Stimulated activated memory B cell treated with anti-CD40 and anti-IgM and Interleukin-4, amounts not matched to agents 10 μg/mL and 1 μg/mL and 100 μg/mL, for 72 hours (primary cell): Measurements from ENCODE around the gene HDLBP.
A peak's percentile ranks its signal among the peaks of the same experiment; 100 is the strongest.
"Not testable (repeated sequence)": the region's sequence is repeated elsewhere in the genome, so short reads cannot be mapped to it uniquely, and the experiment has no call there.

Experiments
- ATAC-seq: fragments of 150-1000 bp; cut with Tn5 transposase; 2 replicates; pipeline ENCODE4 v1.10.0; 2021
- H3K27ac Mint-ChIP-seq: one replicate; pipeline ENCODE4 v1.8.0; 2022; ENCODE audit warnings: mild to moderate bottlenecking, mixed read lengths
- H3K27me3 Mint-ChIP-seq: one replicate; pipeline ENCODE4 v1.8.0; 2022; ENCODE audit warnings: mixed read lengths
- H3K36me3 Mint-ChIP-seq: one replicate; pipeline ENCODE4 v1.8.0; 2022; ENCODE audit warnings: mixed read lengths
- H3K4me1 Mint-ChIP-seq: one replicate; pipeline ENCODE4 v1.8.0; 2022; ENCODE audit warnings: mixed read lengths
- H3K4me3 Mint-ChIP-seq: one replicate; pipeline ENCODE4 v1.8.0; 2022; ENCODE audit warnings: mild to moderate bottlenecking, moderate library complexity, mixed read lengths
- H3K9me3 Mint-ChIP-seq: one replicate; pipeline ENCODE4 v1.8.0; 2022; ENCODE audit warnings: mixed read lengths

The HDLBP gene

GRCh38 chr2:241200822-241201395 is 114.6 kb downstream of the HDLBP start:
- Mint-ChIP-seq H3K36me3 (no peaks in the 10 kb centered on the region), H3K4me1 (no peaks in the 10 kb centered on the region), H3K9me3 (no peaks in the 10 kb centered on the region), H3K27me3 (peaks cover 15% of the 10 kb centered on the region), H3K27ac (no peak overlapping the region), H3K4me3 (no peak overlapping the region)
- no peak for ATAC-seq

- ATAC-seq = no peak
- no peaks in the 10 kb centered on the region for H3K4me1 Mint-ChIP-seq
Observed at GRCh38 chr2:241199897-241200821, 115.3 kb downstream of the HDLBP start.

GRCh38 chr2:241199286-241199685 is 116.2 kb downstream of the HDLBP start:
- Mint-ChIP-seq H3K27me3 (peaks cover 6% of the 10 kb centered on the region), H3K4me1 (no peaks in the 10 kb centered on the region), H3K36me3 (no peaks in the 10 kb centered on the region), H3K4me3 (no peak overlapping the region), H3K27ac (no peak overlapping the region), H3K9me3 (no peaks in the 10 kb centered on the region)
- no peak for ATAC-seq

More at GRCh38 chr2:241199897-241200821, 115.3 kb downstream of the HDLBP start:
- Mint-ChIP-seq H3K27ac (no peak overlapping the region), H3K4me3 (no peak overlapping the region), H3K9me3 (no peaks in the 10 kb centered on the region), H3K27me3 (peaks cover 14% of the 10 kb centered on the region), H3K36me3 (no peaks in the 10 kb centered on the region)

- Mint-ChIP-seq H3K4me1 (no peaks in the 10 kb centered on the region), H3K27ac (no peak overlapping the region), H3K27me3 (peaks cover under 1% of the 10 kb centered on the region), H3K36me3 (no peaks in the 10 kb centered on the region), H3K4me3 (no peak overlapping the region), H3K9me3 (no peaks in the 10 kb centered on the region)
- ATAC-seq = no peak
Observed at GRCh38 chr2:241198381-241199279, 116.8 kb downstream of the HDLBP start.

GRCh38 chr2:241197947-241198346 is 117.5 kb downstream of the HDLBP start:
- Mint-ChIP-seq H3K36me3 (no peaks in the 10 kb centered on the region), H3K9me3 (no peaks in the 10 kb centered on the region), H3K4me1 (no peaks in the 10 kb centered on the region), H3K27me3 (no peaks in the 10 kb centered on the region), H3K4me3 (no peak overlapping the region), H3K27ac (no peak overlapping the region)
- no peak for ATAC-seq

GRCh38 chr2:241197246-241197645 is 118.2 kb downstream of the HDLBP start:
- not testable (repeated sequence) for H3K4me3 Mint-ChIP-seq, H3K27me3 Mint-ChIP-seq, H3K9me3 Mint-ChIP-seq, ATAC-seq, H3K36me3 Mint-ChIP-seq, H3K27ac Mint-ChIP-seq, H3K4me1 Mint-ChIP-seq

GRCh38 chr2:241195506-241196130 is 119.9 kb downstream of the HDLBP start:
- no peaks in the 10 kb centered on the region for H3K27me3 Mint-ChIP-seq
- H3K27ac Mint-ChIP-seq = no peak overlapping the region
- H3K36me3 Mint-ChIP-seq = no peaks in the 10 kb centered on the region
- no peak overlapping the region for H3K4me3 Mint-ChIP-seq
- ATAC-seq = peak; percentile 29
- H3K9me3 Mint-ChIP-seq = no peaks in the 10 kb centered on the region
- H3K4me1 Mint-ChIP-seq = no peaks in the 10 kb centered on the region

- ATAC-seq = no peak
- no peaks in the 10 kb centered on the region for H3K4me1 Mint-ChIP-seq
- no peaks in the 10 kb centered on the region for H3K36me3 Mint-ChIP-seq
- no peaks in the 10 kb centered on the region for H3K27me3 Mint-ChIP-seq
- H3K27ac Mint-ChIP-seq = no peak overlapping the region
- no peak overlapping the region for H3K4me3 Mint-ChIP-seq
- no peaks in the 10 kb centered on the region for H3K9me3 Mint-ChIP-seq
Observed at GRCh38 chr2:241194811-241195210, 120.7 kb downstream of the HDLBP start.

GRCh38 chr2:241193271-241193670 is 122.2 kb downstream of the HDLBP start:
- no peak for ATAC-seq
- H3K27ac Mint-ChIP-seq = no peak overlapping the region
- no peak overlapping the region for H3K4me3 Mint-ChIP-seq
- peaks cover 5% of the 10 kb centered on the region for H3K4me1 Mint-ChIP-seq
- H3K27me3 Mint-ChIP-seq = no peaks in the 10 kb centered on the region
- no peaks in the 10 kb centered on the region for H3K9me3 Mint-ChIP-seq
- H3K36me3 Mint-ChIP-seq = no peaks in the 10 kb centered on the region

GRCh38 chr2:241191081-241191480 is 124.4 kb downstream of the HDLBP start:
- H3K27ac Mint-ChIP-seq = no peak overlapping the region
- H3K36me3 Mint-ChIP-seq = no peaks in the 10 kb centered on the region
- H3K4me1 Mint-ChIP-seq = peaks cover 22% of the 10 kb centered on the region
- no peak for ATAC-seq
- peaks cover 11% of the 10 kb centered on the region for H3K27me3 Mint-ChIP-seq
- no peaks in the 10 kb centered on the region for H3K9me3 Mint-ChIP-seq
- no peak overlapping the region for H3K4me3 Mint-ChIP-seq

GRCh38 chr2:241190291-241190981 is 125.0 kb downstream of the HDLBP start:
- H3K27ac Mint-ChIP-seq = peak overlapping the region; percentile 17
- peak; percentile 27 for ATAC-seq
- H3K27me3 Mint-ChIP-seq = peaks cover 11% of the 10 kb centered on the region
- H3K4me3 Mint-ChIP-seq = no peak overlapping the region
- no peaks in the 10 kb centered on the region for H3K36me3 Mint-ChIP-seq
- peaks cover 22% of the 10 kb centered on the region for H3K4me1 Mint-ChIP-seq
- no peaks in the 10 kb centered on the region for H3K9me3 Mint-ChIP-seq

- H3K4me1 Mint-ChIP-seq = peaks cover 22% of the 10 kb centered on the region
- H3K27ac Mint-ChIP-seq = no peak overlapping the region
- H3K27me3 Mint-ChIP-seq = peaks cover 11% of the 10 kb centered on the region
- H3K36me3 Mint-ChIP-seq = peaks cover under 1% of the 10 kb centered on the region
- no peaks in the 10 kb centered on the region for H3K9me3 Mint-ChIP-seq
- no peak for ATAC-seq
- H3K4me3 Mint-ChIP-seq = no peak overlapping the region
Observed at GRCh38 chr2:241189856-241190201, 125.6 kb downstream of the HDLBP start.

- ATAC-seq = no peak
- Mint-ChIP-seq H3K27me3 (peaks cover 11% of the 10 kb centered on the region), H3K27ac (no peak overlapping the region), H3K4me3 (no peak overlapping the region), H3K9me3 (no peaks in the 10 kb centered on the region), H3K4me1 (peaks cover 22% of the 10 kb centered on the region), H3K36me3 (peaks cover 6% of the 10 kb centered on the region)
Observed at GRCh38 chr2:241189093-241189855, 126.2 kb downstream of the HDLBP start.
